ENCODE data around the gene FOXJ2.
"Not testable (repeated sequence)": the region's sequence is repeated elsewhere in the genome, so short reads cannot be mapped to it uniquely, and the experiment has no call there.

Gene FOXJ2

GRCh38 chr12:8032242-8033152, at the start of gene FOXJ2:
FOXJ2 (plus strand) TSS chr12:8032716; CDS start chr12:8039833, 7,117 bp downstream.
- peak; percentile 72 for DNase-seq (ENCODE audit: low read depth)

- DNase-seq (ENCODE audit: low read depth), result not testable (repeated sequence)
Observed at GRCh38 chr12:7983019-7983418, 49.5 kb upstream of the FOXJ2 start.

- not testable (repeated sequence) for DNase-seq (ENCODE audit: low read depth)
Observed at GRCh38 chr12:7983460-7983859, 49.1 kb upstream of the FOXJ2 start.

- no peak for DNase-seq (ENCODE audit: low read depth)
Observed at GRCh38 chr12:7984900-7985299, 47.6 kb upstream of the FOXJ2 start.

- DNase-seq (ENCODE audit: low read depth), result no peak
Observed at GRCh38 chr12:7985802-7986418, 46.6 kb upstream of the FOXJ2 start.

GRCh38 chr12:7989827-7990491, 42.6 kb upstream of the FOXJ2 start:
- DNase-seq (ENCODE audit: low read depth), result peak; percentile 42

- no peak for DNase-seq (ENCODE audit: low read depth)
Observed at GRCh38 chr12:7991535-7991934, 41.0 kb upstream of the FOXJ2 start.

GRCh38 chr12:7994731-7995205, 37.7 kb upstream of the FOXJ2 start:
- DNase-seq (ENCODE audit: low read depth), result no peak

- peak; percentile 67 for DNase-seq (ENCODE audit: low read depth)
Observed at GRCh38 chr12:7995266-7995963, 37.1 kb upstream of the FOXJ2 start.

GRCh38 chr12:8000827-8001226, 31.7 kb upstream of the FOXJ2 start:
- not testable (repeated sequence) for DNase-seq (ENCODE audit: low read depth)

GRCh38 chr12:8001496-8001895, 31.0 kb upstream of the FOXJ2 start:
- not testable (repeated sequence) for DNase-seq (ENCODE audit: low read depth)

- not testable (repeated sequence) for DNase-seq (ENCODE audit: low read depth)
Observed at GRCh38 chr12:8004897-8005296, 27.6 kb upstream of the FOXJ2 start.

- no peak for DNase-seq (ENCODE audit: low read depth)
Observed at GRCh38 chr12:8011331-8011730, 21.2 kb upstream of the FOXJ2 start.

- no peak for DNase-seq (ENCODE audit: low read depth)
Observed at GRCh38 chr12:8012651-8013309, 19.7 kb upstream of the FOXJ2 start.

GRCh38 chr12:8014836-8015235, 17.7 kb upstream of the FOXJ2 start:
- no peak for DNase-seq (ENCODE audit: low read depth)

GRCh38 chr12:8018213-8018612, 14.3 kb upstream of the FOXJ2 start:
- DNase-seq (ENCODE audit: low read depth), result not testable (repeated sequence)

GRCh38 chr12:8018666-8019581, 13.6 kb upstream of the FOXJ2 start:
- DNase-seq (ENCODE audit: low read depth), result no peak

- peak; percentile 93 for DNase-seq (ENCODE audit: low read depth)
Observed at GRCh38 chr12:8026291-8026900, 6.1 kb upstream of the FOXJ2 start.

- no peak for DNase-seq (ENCODE audit: low read depth)
Observed at GRCh38 chr12:8027856-8028255, 4.7 kb upstream of the FOXJ2 start.

GRCh38 chr12:8028267-8028666, 4.2 kb upstream of the FOXJ2 start:
- no peak for DNase-seq (ENCODE audit: low read depth)

All from activated gamma-delta T cell treated with anti-CD3 and anti-CD28 coated beads, Interleukin-2, amount 50 U/mL, for 16 hours (primary cell).